HL-60 (cell line): Measurements from ENCODE around the gene TMEM258.

Source experiments
- DNase-seq, 2 experiments: peaks; one replicate each; pipeline ENCODE4 v3.0.0-alpha.2; 2010 to 2020; ENCODE audit warnings: low read depth in 1 of 2, low spot score in 1 of 2
- H3K27ac ChIP-seq: fragments of 250-450 bp; sonication (Bioruptor Pico); replicated peaks from 2 replicates; pipeline ENCODE4 v1.5.1; 2020; ENCODE audit warnings: mild to moderate bottlenecking, moderate library complexity
- H3K27me3 ChIP-seq: fragments of 250-450 bp; sonication (Bioruptor Pico); 2 replicates; pipeline ENCODE4 v1.5.1; 2021; ENCODE audit warnings: mild to moderate bottlenecking, moderate library complexity; ENCODE audit not compliant: insufficient read depth, poor library complexity, severe bottlenecking
- H3K4me3 ChIP-seq: replicated peaks from 2 replicates; pipeline ENCODE4 v1.5.1; 2011; ENCODE audit warnings: mild to moderate bottlenecking, control low read depth, low read length; ENCODE audit not compliant: insufficient read depth
- GABPA ChIP-seq: IDR thresholded peaks from 2 replicates; pipeline ENCODE4 v1.6.1; 2012; ENCODE audit warnings: low read depth
- POLR2AphosphoS5 ChIP-seq: IDR thresholded peaks from 2 replicates; pipeline ENCODE4 v1.6.1; 2012; ENCODE audit warnings: low read depth
- SPI1 ChIP-seq: IDR thresholded peaks from 2 replicates; pipeline ENCODE4 v1.6.1; 2012; ENCODE audit warnings: low read depth, mild to moderate bottlenecking, borderline replicate concordance
- TF ChIP-seq, protein P1 (sequence below): IDR thresholded peaks from 2 replicates; pipeline ENCODE4 v1.6.1; 2012; ENCODE audit warnings: low read depth; ENCODE audit not compliant: insufficient replicate concordance
- TF ChIP-seq, protein P2 (sequence below): IDR thresholded peaks from one replicate; pipeline ENCODE4 v1.5.1; 2011; ENCODE audit warnings: low read length, control low read depth, inconsistent platforms; ENCODE audit not compliant: insufficient read depth

Gene TMEM258

DNA sequence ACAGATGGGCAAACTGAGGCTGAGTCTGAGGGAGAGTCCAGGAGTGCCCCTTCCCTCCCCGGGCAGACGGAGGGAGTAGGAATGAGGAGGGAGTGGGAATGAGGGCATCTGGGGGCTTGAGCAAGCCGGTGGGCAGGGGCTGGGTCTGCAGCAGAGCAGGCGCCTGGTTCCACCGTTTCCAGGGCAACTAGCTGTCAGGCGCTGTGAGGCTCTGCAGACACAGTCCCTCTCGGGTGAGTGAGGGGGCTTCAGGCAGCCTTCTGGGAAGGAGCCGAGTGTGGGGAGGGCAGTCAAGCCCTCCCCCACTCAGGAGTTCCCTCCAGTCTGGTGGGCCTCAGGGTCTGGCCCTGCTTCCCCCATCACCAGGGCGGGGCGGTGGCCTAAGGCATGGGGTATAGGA is 19.0 kb downstream of the TMEM258 start:
- H3K27ac ChIP-seq, result no peak overlapping the region; the same call in 1 of the 2 replicates
- no peaks in the 10 kb centered on the region for H3K27me3 ChIP-seq
- DNase-seq, result no peak
- TF ChIP-seq POLR2AphosphoS5, result no peak
- no peak for TF ChIP-seq SPI1
- TF ChIP-seq, protein P1, sequence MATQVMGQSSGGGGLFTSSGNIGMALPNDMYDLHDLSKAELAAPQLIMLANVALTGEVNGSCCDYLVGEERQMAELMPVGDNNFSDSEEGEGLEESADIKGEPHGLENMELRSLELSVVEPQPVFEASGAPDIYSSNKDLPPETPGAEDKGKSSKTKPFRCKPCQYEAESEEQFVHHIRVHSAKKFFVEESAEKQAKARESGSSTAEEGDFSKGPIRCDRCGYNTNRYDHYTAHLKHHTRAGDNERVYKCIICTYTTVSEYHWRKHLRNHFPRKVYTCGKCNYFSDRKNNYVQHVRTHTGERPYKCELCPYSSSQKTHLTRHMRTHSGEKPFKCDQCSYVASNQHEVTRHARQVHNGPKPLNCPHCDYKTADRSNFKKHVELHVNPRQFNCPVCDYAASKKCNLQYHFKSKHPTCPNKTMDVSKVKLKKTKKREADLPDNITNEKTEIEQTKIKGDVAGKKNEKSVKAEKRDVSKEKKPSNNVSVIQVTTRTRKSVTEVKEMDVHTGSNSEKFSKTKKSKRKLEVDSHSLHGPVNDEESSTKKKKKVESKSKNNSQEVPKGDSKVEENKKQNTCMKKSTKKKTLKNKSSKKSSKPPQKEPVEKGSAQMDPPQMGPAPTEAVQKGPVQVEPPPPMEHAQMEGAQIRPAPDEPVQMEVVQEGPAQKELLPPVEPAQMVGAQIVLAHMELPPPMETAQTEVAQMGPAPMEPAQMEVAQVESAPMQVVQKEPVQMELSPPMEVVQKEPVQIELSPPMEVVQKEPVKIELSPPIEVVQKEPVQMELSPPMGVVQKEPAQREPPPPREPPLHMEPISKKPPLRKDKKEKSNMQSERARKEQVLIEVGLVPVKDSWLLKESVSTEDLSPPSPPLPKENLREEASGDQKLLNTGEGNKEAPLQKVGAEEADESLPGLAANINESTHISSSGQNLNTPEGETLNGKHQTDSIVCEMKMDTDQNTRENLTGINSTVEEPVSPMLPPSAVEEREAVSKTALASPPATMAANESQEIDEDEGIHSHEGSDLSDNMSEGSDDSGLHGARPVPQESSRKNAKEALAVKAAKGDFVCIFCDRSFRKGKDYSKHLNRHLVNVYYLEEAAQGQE, result no peak
- no peak for TF ChIP-seq GABPA
- TF ChIP-seq, protein P2, sequence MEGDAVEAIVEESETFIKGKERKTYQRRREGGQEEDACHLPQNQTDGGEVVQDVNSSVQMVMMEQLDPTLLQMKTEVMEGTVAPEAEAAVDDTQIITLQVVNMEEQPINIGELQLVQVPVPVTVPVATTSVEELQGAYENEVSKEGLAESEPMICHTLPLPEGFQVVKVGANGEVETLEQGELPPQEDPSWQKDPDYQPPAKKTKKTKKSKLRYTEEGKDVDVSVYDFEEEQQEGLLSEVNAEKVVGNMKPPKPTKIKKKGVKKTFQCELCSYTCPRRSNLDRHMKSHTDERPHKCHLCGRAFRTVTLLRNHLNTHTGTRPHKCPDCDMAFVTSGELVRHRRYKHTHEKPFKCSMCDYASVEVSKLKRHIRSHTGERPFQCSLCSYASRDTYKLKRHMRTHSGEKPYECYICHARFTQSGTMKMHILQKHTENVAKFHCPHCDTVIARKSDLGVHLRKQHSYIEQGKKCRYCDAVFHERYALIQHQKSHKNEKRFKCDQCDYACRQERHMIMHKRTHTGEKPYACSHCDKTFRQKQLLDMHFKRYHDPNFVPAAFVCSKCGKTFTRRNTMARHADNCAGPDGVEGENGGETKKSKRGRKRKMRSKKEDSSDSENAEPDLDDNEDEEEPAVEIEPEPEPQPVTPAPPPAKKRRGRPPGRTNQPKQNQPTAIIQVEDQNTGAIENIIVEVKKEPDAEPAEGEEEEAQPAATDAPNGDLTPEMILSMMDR, result no peak
- no peak overlapping the region for H3K4me3 ChIP-seq

DNA sequence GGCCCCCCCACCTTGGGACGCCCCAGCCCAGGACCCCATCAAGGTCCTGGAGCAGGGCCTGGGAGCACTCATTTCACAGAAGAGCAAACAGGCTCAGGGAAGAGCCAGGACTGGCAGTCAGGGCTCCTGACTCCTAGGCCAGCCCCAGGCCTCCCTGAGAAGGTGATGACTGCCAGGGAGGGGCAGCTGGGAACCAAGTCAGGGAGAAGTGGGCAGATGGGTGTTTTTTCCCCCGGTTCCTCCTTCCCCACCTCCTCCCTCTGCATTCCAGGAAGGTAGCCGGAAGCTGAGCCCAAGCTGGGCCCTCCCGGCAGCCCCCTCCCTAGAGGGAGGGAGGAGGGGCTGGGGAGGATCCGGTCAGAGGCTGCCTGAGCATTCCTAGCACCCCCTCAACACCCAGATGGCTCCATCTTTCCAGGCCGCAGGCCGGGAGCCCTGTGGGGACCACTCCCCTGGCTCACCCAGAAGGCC is 20.4 kb downstream of the TMEM258 start:
- no peak overlapping the region for H3K4me3 ChIP-seq
- TF ChIP-seq, protein P2, result no peak
- no peak for TF ChIP-seq POLR2AphosphoS5
- no peak for TF ChIP-seq SPI1
- TF ChIP-seq GABPA, result no peak
- TF ChIP-seq, protein P1, result no peak
- peak overlapping the region; percentile 60 for H3K27ac ChIP-seq
- no peak for DNase-seq
- H3K27me3 ChIP-seq, result no peaks in the 10 kb centered on the region

DNA sequence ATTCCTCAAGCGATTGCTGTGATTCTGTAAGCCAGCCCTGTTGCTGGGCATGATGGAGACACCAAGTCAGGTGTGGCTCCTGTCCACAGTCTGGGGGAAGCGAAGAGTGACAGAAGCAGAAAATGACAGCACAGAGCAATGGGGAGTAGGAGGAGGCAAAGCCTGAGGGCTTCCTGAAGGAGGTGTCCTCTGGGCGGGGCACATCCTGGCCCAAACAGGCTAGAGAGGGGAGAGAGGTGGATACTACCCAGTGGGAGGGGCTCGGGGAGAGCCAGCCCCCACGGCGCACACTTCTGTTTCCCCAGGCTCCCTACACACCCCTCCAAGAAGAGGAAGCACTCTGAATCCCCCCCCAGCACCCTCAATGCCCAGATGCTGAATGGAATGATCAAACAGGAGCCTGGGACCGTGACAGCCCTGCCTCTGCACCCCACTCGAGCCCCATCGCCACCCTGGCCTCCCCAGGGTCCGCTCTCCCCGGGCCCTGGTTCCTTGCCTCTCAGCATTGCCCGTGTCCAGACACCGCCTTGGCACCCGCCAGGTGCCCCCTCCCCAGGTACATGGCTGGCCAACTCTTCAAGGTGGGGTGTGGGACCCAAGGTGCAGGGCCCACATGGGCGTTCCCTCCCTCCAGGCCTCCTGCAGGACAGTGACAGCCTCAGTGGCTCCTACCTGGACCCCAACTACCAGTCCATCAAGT is 21.1 kb downstream of the TMEM258 start:
- no peaks in the 10 kb centered on the region for H3K27me3 ChIP-seq
- no peak for DNase-seq
- no peak for TF ChIP-seq POLR2AphosphoS5
- H3K4me3 ChIP-seq, result no peak overlapping the region
- no peak overlapping the region for H3K27ac ChIP-seq

DNA sequence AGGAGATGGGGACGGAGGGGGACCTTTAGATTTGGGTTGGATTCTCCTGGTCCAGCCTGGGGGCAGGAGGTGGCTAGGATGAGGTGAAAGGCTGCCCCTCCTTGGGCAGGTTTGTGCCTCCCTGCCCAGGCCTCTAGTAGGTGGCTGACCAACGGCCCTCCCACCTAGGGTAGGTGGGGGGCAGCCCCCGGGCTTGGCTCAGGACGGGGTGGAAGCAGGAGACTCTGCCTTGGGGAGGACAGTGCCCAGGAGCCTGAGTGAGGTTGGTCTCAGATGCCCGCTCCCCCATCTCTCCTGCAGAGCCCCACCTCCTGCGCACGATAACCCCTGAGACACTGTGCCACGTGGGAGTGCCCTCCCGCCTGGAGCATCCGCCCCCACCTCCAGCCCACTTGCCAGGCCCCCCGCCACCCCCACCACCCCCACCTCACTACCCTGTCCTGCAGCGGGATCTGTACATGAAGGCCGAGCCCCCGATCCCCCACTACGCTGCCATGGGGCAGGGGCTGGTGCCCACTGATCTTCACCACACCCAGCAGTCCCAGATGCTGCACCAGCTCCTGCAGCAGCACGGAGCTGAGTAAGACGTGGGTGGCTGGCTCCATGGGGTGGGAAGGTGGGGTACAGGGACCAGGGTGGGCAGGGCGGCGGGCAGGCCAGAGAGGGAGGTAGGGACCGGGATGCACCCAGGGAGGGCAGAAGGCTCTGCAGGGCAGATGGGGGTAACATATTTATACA is 22.3 kb downstream of the TMEM258 start:
- no peak for TF ChIP-seq GABPA
- TF ChIP-seq, protein P2, result no peak
- no peak overlapping the region for H3K4me3 ChIP-seq
- no peak for DNase-seq
- no peaks in the 10 kb centered on the region for H3K27me3 ChIP-seq
- H3K27ac ChIP-seq, result no peak overlapping the region
